ENCODE data around the gene ATG9B. TPM values are rescaled to one million over a fixed set of nuclear protein-coding genes. Genes with fewer than 3 reads are reported as not detected.
"Not testable (repeated sequence)": the region's sequence is repeated elsewhere in the genome, so short reads cannot be mapped to it uniquely, and the experiment has no call there.

Gene ATG9B
- polyA plus RNA-seq, 4 donors: 0.65 to 2.5 (median 2.0) TPM

DNA sequence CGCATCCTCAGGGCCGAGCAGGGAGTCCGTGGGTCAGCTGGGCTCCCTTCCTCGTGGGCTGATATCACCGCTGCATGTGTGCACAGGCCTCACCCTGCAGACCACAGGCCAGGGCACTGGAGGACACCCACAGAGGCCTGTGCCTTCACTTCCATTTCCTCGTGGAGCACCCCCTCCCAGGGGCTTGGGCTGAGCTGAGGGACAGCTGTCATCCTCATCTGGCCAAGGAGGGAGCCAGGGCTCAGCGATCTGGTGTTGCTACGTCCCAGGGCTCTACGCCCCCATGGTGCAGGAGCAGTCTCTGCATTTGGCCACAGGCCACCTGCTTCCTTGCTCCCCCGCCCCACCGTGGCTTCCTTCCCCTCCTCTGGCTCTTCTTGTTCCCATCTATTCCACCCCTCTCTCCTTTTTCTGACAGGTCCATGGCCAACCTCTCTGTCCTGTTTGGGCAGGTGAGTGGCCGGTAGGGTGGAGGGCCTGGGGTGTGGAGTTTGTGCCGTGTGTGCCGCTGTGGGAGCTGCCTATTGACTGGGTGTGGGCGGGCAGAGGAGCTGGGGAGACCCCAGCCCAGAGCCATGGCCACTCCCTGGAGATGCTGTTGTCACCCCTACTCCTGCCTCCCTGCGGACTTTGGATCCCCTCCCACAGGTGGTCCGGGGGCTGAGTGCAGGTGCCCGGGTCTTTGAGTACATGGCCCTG lies 15.7 kb upstream of the ATG9B start:
- no peak for DNase-seq (ENCODE audit: low read depth in 4 of 4, low spot score in 3 of 4)

DNA sequence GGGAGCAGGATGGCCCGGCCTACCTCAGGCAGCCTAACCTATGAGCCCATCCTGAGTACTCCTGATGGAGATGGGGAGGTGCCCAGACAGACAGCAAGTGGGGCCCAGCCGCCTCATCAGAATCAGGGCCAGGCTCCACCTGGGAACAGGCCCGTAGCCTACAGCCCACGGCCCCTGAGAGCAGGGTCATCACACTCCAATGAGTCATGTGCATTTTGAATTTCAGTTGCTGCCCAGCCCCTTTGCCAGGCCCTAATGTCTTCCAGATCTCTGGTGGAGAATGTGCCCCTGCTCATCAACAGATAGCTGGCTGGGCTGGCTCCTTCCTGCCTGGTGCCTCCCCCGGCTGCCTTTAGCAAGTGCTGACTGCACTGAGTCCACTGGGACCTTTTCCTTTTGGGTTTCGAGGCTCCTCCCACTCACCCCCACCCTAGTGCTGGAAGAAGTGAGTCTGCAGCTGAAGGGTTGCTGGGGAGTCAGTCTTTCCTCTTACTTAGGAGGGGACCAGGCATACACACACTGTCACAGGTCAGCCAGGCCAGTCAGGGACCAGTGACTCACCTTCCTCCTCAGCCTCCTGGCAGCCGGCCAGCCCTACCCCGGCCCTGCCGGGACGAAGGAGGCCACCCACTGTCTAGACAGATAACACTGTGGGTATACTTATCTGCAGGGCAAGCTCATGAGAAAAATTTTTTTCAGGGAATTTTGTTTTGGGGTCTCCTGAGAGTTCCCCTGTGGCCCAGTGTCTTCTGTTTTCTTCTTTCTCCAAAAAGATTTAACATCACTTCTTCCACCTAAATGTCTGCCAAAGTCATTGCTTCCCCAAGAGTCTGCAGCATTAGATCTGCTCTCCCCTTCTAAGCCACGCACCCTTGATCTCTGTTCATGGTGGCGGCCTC lies 14.9 kb upstream of the ATG9B start:
- DNase-seq (ENCODE audit: low read depth in 4 of 4, low spot score in 3 of 4): no peak

DNA sequence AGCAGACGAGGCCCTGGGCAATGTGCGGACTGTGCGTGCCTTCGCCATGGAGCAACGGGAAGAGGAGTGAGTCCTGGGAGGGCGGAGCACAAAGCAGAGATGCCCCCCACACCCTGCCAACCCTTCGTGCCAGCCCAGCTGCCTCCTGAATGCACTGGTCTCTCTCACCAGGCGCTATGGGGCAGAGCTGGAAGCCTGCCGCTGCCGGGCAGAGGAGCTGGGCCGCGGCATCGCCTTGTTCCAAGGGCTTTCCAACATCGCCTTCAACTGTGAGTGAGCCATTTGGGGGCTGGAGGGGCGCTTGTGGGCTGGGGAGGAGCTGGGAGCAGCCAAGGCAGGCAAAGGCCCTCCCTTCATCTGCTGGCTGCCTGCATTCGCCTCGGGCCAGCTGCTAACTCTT lies 11.6 kb upstream of the ATG9B start:
- DNase-seq (ENCODE audit: low read depth in 4 of 4, low spot score in 3 of 4): no peak

DNA sequence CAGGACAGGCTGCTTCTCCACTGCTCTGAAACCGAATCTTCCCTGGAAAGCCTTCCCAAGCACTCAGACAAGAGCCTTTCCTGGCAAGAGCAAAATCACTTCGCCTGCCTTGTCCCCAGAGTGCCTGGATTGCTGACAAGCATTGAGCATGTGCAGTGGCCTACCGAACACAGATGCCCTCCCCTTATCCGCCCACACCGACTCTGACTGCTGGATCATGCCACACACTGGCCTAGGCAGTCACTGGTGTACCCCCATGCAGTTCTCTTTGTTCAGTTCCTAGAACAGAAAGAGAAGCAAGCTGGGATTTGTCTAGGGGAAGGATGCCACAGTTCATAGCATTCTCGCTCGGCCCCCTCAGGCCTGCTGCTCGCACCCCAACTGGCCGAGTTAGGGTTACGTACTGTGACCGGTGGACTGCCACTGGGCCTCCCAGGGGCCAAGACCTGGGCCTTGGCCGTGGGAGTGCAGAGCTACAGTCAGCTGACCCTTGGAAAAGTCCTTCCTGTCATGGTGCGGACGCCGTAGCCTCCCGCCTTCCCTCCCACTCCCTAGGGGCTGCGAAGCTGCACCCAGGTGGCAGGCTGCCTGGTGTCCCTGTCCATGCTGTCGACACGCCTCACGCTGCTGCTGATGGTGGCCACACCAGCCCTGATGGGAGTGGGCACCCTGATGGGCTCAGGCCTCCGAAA lies 10.9 kb upstream of the ATG9B start:
- no peak for DNase-seq (ENCODE audit: low read depth in 4 of 4, low spot score in 3 of 4)

DNA sequence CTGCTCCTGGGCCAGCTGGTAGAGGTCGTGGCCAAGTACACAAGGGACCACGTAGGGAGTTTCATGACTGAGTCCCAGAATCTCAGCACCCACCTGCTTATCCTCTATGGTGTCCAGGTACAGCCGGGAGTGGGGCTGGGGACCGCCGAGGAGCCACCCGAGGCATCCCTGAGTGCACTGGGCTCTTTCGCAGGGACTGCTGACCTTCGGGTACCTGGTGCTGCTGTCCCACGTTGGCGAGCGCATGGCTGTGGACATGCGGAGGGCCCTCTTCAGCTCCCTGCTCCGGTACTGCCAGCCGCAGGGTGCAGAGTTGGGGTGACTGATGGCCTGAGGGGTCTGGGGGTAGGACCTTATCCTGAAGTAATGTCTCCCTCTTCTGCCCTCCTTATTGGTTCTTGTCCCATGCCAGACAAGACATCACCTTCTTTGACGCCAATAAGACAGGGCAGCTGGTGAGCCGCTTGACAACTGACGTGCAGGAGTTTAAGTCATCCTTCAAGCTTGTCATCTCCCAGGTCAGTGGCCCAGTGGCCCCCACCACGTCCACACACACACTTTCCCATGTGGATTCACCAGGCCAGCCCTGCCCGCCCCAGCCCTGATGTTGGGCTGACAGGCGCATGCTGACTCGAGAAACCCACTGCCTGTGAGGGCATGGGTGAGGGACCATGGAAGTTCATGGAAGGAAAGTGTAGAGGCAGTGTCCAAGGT lies 10.2 kb upstream of the ATG9B start:
- DNase-seq (ENCODE audit: low read depth in 4 of 4, low spot score in 3 of 4): no peak

DNA sequence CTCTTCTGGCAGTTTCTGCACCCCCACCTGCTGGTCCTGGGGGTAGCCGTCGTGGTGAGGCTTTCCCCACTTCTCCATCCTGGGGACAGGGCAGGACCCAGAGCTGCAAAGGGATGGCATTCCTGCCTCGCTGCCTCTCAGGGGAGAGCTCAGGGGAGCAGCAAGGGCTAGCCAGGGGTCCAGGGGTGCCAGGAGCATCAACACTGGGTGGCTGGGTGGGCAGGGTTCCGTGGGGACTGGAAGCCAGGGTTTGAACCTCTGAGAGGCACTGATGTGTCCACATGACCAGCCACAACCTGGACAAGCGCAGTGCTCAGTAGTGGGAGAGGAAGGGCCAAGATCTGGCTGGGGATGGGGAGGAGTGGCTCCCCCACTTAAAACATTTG lies 9.6 kb upstream of the ATG9B start:
- no peak for DNase-seq (ENCODE audit: low read depth in 4 of 4, low spot score in 3 of 4)

DNA sequence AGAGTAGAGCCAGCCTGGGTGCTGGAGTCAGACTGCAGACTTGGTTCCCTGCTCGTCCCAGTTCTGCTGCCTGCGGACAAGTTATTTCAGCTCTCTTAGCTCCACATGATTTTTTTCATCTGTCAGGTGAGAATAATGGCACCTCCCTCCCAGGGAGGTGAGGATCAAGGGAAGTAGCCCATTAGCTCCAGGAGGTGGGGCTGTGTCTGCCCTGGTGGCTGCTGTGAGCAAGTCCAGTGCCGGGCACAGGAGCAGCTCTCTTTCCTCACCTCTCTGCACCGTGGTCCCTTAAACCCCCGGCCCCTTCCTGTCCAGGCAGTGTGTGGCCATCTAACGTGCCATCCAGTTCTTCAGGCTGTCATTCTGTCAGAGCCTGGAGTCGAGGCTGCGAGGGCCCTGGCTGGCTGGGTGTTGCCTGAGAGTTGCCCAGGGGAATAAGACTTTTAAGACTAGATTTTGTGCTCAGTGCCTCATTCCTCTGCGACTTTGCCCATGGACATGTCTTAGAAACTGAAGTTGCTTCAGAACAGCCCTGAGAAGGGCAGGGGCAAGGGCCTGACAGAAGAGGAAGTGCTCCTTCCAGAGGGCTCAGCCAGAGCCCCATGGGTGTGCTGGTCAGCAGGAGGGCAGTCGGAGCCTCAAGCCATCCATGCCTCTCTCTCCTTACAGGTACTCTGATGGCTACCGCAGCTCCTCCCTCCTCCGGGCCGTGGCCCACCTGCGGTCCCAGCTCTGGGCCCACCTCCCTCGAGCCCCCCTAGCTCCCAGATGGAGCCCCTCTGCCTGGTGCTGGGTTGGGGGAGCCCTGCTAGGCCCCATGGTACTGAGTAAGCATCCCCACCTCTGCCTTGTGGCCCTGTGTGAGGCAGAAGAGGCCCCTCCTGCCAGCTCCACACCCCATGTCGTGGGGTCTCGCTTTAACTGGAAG lies 8.9 kb upstream of the ATG9B start:
- DNase-seq (ENCODE audit: low read depth in 4 of 4, low spot score in 3 of 4): no peak

DNA sequence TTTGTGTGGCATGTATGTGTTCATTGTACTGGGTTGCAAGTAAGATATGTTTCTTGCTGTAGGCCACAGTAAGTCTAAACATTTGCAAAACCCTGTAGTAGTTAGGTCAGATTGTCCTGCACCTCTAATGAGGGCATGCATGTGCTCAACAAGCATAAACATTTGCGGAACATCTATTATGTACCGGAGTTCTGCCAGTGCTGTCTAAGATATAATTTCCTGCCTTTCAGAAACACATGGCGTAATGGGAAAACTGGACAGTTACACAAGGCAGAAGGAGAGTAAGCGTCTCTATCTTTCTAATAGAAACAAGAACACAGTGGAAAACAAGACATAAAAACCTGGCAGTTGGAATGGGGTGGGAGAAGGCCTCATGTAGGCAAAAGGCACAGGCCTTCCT lies 6.7 kb upstream of the ATG9B start:
- no peak for DNase-seq (ENCODE audit: low read depth in 4 of 4, low spot score in 3 of 4)

DNA sequence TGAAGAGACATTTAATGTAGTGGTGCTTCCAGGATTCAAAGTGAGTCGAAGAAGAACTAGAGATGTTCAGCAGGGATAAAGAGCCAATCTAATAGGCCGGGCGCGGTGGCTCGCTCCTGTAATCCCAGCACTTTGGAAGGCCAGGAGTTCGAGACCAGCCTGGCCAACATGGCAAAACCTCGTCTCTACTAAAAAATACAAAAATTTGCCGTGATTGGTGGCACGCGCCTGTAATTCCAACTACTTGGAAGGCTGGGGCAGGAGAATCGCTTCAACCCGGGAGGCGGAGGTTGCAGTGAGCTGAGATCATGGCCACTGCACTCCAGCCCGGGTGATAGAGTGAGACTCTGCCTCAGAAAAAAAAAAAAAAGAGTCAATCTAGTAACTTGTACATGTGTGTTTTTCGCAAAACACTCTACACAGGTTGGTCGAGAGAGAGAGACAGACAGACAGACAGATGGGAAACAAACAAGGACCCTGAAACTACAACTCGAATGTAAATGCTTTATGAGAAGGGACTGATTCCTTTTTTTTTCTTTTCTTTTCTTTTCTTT lies 4.7 kb upstream of the ATG9B start:
- no peak for DNase-seq (ENCODE audit: low read depth in 4 of 4, low spot score in 3 of 4)

DNA sequence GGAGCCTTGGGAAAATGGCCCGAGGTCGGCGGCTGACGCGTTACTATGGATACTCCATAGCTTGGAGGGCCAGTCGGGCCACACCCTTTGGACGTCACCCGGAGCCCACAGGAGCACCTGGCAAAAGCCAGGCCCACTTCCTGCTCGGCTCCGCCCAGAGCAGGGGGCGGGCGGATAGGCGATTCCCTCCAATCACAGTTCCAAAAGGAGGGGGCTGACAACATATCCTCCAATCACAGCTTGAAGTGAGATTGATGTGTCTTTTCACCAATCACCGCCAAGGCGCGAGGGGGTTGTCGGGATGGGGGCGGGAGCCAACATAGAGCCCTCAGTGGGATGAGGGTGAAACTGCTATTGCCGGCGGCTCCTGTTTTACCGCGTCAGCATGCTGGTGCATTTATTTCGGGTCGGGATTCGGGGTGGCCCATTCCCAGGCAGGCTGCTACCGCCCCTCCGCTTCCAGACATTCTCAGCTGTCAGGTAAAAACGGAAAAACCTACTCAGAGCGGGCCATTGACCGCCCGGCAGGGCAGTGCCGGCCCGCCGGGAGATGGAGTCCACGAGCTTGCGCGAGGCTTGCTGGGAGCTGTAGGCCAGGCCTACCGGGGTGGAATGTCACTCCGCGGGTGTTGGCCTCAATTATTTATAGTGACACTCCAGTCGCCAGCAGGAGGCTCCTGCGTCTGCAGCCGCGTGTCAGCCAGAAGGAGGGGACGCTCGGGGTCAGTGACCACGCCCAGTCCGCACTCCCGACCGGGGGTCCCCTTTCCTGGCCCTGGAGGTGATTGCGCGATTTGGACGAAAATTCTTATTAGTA lies 4.0 kb upstream of the ATG9B start, which contains the start of gene ABCB8:
TSS of gene ABCB8 (plus strand) at position 320 of the 817 bp plus-strand sequence. CDS start at position 386, 66 bp downstream.
- peak; percentile 99 to 100 (median 99) for DNase-seq (ENCODE audit: low read depth in 4 of 4, low spot score in 3 of 4)

DNA sequence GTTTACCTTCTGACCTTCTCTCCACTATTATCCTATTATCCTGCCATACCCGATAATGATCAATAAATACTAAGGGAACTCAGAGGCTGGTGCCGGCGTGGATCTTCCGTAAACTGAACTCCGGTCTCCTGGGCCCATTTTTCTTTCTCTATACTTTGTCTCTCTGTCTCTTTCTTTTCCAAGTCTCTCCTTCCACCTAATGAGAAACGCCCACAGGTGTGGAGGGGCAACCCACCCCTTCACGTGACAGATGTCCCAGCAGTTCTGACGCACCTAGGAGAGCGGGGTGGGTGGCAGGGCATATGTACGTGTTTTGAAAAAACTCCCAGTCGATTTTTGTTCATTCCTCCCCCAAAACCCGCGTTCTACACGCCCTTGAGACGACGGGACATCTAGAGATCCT lies 3.4 kb upstream of the ATG9B start:
- not testable (repeated sequence) for DNase-seq (ENCODE audit: low read depth in 4 of 4, low spot score in 3 of 4)

DNA sequence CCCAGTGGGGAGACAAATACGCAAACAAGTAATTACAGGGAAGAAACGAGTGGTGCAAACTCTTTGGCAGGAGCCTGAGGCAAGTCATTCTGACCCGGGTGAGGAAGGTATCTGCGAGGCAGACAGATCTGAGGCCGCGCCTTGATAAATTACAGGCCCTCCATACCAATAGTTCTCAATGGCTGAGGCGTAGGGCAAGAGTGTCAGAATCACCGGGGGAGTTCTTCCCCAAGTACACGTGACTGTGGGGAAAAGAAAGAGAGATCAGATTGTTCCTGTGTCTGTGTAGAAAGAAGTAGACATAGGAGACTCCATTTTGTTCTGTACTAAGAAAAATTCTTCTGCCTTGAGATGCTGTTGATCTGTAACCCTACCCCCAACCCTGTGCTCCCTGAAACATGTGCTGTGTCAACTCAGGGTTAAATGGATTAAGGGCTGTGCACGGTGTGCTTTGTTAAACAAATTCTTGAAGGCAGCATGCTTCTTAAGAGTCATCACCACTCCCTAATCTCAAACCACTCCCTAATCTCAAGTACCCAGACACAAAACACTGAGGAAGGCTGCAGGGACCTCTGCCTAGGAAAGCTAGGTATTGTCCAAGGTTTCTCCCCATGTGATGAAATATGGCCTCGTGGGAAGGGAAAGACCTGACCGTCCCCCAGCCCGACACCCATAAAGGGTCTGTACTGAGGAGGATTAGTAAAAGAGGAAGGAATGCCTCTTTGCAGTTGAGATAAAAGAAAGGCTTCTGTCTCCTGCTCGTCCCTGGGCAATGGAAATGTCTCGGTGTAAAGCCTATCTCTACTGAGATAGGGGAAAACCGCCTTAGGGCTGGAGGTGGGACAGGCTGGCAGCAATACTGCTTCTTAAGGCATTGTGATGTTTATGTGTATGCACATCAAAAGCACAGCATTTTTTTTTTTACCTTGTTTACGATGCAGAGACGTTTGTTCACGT lies 2.8 kb upstream of the ATG9B start:
- DNase-seq (ENCODE audit: low read depth in 4 of 4, low spot score in 3 of 4): not testable (repeated sequence)

DNA sequence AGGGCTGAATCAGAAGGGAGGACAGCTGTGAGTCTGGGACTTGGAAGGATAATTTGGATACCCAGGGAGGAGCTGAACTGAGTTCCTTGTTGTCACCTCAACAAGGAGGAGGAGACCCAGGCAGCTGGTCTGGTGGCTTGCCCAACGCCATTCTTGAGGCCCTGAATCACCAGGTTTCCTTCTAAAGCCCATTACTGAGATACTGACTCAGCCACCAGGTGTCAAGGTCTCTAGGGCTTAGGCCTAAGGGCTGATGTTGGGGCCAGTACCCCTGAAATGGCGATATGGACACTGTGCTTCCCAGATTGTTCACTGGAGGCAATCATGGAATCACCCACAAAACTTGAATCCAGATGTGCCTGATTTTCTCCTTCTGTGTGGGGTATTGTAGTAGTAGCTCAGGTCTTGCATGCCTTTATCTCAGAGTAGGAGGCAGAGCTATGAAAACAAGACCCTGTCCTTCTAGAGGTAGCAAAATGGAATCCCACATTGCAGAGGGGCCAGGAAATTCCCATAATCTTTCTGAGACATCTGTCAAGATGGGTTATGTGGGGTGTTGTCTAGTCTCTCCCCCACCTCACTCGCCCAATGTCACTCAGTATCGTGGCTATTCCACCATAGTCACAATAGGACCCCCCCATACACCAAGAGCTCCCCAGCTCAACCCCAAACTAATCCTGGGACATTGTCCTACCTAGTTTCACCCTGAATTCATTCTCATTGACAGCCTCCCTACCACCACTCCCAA lies 1.8 kb upstream of the ATG9B start:
- DNase-seq (ENCODE audit: low read depth in 4 of 4, low spot score in 3 of 4): no peak

DNA sequence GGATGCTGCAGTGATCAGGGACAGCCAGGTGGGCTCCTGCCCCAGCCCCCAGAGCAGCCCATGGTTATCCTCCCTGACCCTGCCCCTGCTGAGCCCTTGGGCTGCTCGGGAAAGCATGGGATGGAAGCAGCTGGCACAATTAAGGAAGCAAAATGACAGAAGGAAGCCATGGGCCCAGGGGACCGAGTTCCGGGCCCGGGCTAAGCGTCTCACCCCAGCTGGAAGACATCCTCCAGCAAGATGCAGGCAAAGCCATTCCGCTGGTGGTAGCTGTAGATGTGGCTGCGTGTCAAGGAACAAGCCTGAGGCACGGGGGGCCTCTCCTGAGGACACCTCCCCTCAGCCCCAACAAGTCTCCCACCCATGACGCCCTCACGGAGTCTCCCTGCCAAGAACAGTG lies 1.1 kb downstream of the ATG9B start:
- no peak for DNase-seq (ENCODE audit: low read depth in 4 of 4, low spot score in 3 of 4)

DNA sequence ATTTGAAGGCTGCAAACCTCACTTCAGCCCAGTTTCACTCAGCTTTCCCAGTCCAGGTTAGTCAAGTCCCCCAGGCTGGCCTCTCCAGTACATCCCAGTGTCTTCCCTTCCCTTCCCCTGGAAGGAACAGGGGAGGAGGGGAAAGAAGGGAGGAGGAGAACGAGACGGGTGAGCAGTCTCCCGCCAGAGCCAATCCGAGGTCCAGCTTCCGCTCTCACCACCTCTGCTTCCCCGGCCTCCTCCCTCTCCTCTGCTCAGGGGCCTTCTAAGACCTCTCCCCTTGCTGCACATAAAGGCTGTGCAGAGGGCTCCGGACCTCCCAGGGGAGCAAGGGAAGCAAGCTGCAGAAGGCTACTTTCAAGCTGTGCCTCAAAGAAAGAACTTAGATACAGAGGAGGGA lies 4.1 kb downstream of the ATG9B start:
- DNase-seq (ENCODE audit: low read depth in 4 of 4, low spot score in 3 of 4): no peak

DNA sequence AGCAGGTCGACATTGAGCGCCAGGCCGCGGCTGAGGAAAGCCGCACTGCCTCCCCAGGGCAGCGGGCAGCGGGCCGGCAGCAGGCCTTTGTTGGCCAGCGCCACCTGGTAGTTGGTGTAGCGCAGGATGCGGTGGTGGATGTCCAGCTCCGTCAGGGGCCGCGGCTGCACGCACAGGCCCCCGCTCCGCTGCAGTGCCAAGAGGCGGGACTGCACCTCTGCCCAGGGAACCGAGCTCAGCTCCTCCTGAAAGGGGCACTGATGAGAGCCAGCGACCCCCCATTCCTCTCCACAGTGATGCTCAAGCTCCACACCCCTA lies 5.2 kb downstream of the ATG9B start:
- DNase-seq (ENCODE audit: low read depth in 4 of 4, low spot score in 3 of 4): no peak

Measured in right renal pelvis (tissue), 4 donors.